Subcutaneous adipose tissue (tissue), 4 donors: ENCODE measurements around the gene EED. TPM values are rescaled to one million over a fixed set of nuclear protein-coding genes. Genes with fewer than 3 reads are reported as not detected.

Experiments
- total RNA-seq, 4 donors: library from RNA; depleted of rRNA; stranded (reverse); fragments of >200 nt; gene quantifications; one replicate each; pipeline ENCODE4 v1.1.0, GENCODE V29; 2016
- TF ChIP-seq, protein P1 (sequence below): fragments of 450-650 bp; IDR thresholded peaks from one replicate; pipeline ENCODE4 v1.5.1; 2016; ENCODE audit warnings: low read depth, mild to moderate bottlenecking, control low read depth, antibody characterized with exemption, moderate library complexity

Gene EED
- total RNA-seq, 4 donors from 2014 or later = 14.7 to 28.4 (median 24.3) TPM

- TF ChIP-seq, protein P1, sequence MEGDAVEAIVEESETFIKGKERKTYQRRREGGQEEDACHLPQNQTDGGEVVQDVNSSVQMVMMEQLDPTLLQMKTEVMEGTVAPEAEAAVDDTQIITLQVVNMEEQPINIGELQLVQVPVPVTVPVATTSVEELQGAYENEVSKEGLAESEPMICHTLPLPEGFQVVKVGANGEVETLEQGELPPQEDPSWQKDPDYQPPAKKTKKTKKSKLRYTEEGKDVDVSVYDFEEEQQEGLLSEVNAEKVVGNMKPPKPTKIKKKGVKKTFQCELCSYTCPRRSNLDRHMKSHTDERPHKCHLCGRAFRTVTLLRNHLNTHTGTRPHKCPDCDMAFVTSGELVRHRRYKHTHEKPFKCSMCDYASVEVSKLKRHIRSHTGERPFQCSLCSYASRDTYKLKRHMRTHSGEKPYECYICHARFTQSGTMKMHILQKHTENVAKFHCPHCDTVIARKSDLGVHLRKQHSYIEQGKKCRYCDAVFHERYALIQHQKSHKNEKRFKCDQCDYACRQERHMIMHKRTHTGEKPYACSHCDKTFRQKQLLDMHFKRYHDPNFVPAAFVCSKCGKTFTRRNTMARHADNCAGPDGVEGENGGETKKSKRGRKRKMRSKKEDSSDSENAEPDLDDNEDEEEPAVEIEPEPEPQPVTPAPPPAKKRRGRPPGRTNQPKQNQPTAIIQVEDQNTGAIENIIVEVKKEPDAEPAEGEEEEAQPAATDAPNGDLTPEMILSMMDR = no peak
These were observed 1.1 kb downstream of the EED start for GRCh38 chr11:86245369-86246292.

GRCh38 chr11:86246293-86246675, 1.7 kb downstream of the EED start:
- TF ChIP-seq, protein P1 = no peak

DNA sequence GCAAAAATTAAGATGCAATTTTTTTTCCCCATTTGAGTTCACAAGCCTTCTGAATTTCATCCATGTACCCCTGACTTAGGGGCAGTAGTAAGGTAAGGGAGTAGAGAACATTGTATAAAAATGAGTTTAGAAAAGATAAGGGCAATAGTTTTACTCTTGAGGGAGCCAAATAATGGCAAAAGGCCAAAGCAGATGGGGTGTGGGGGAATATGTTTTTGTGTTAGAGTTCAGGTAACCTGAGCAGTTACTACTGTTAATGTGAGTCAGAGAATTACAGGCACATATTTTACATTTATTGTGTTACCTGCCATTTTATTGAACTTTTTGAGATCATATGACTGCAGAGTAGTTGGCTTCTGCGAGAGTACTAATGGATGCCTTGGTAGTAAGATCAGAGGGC, 3.1 kb downstream of the EED start:
- TF ChIP-seq, protein P1 = no peak

DNA sequence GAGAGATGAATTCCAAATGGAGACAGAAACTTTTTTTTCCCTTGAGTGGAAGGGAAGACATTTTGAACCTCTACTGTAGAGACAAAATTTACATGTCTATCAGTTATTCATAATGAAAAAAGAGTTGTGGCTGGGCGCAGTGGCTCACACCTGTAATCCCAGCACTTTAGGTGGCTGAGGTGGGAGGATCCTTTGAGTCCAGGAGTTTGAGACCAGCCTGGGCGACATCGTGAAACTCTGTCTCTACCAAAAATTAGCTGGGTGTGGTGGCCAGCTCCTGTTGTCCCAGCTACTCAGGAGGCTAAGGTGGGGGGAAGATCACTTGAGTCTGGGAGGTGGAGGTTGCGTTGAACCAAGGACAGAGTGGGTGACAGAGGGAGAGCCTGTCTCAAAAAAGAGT, 4.1 kb downstream of the EED start:
- TF ChIP-seq, protein P1 = no peak

- TF ChIP-seq, protein P1 = no peak
These were observed 5.0 kb downstream of the EED start for GRCh38 chr11:86249307-86250098.

DNA sequence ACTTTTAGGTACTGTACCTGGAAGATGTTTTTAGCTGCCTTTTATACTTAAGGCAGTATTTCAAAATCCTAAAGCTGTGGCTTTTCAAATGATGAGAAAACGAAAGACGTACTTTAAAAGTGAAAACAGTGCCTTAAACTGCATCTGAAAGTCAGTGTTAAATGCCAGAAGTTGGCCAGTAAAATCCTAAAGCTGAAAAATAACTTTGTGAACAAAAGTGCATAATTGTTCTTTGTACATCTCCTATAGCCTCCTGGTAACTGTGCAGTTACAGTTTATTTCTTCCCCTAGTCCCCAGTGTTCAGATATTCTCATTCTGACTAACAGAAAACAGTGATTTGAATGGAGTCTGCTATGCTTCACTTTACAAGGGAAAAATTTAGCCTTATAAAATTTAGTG, 6.8 kb downstream of the EED start:
- TF ChIP-seq, protein P1 = no peak

DNA sequence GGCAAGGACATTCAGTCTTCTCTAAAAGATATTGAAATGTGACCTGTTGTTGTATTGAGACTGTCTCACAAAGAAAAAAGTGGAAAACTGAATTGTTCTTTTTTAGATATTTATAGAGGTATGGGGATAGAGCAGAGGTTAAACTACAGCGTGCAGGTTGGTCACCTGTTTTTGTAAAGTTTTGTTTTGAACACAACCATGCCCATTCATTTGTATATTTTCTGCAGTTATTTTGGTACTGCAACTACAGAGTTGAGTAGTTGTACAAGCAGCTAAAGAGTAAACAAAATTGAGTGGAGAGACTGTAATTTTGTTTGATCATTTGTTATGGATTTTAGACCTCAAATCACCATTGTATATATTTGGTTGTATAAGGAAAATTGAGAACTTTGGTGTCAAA, 11.3 kb downstream of the EED start:
- TF ChIP-seq, protein P1 = no peak
